Right atrium auricular region (tissue), 2 donors: ENCODE data around the gene KRT86. TPM values are rescaled to one million over a fixed set of nuclear protein-coding genes. Genes with fewer than 3 reads are reported as not detected.

Source experiments
- DNase-seq: peaks from one replicate; pipeline ENCODE4 v3.0.0-alpha.2; 2019; ENCODE audit warnings: low spot score
- H3K27ac ChIP-seq, 2 donors: fragments of 200-600 bp; sonication (generic); 1 replicate in 1 of 2; 2 replicates in 1 of 2; pipeline ENCODE4 v1.5.1; 2016 to 2019
- H3K27me3 ChIP-seq, 2 donors: fragments of 200-600 bp; sonication (generic); one replicate each; pipeline versions ENCODE4 v1.5.1 to v1.6.0; 2017 to 2019
- H3K36me3 ChIP-seq: fragments of 200-600 bp; sonication (generic); one replicate; pipeline ENCODE4 v1.5.1; 2016
- H3K4me1 ChIP-seq, 2 donors: fragments of 200-600 bp; sonication (generic); one replicate each; pipeline versions ENCODE4 v1.5.1 to v1.6.0; 2017 to 2019
- H3K4me3 ChIP-seq, 2 donors: fragments of 200-600 bp; sonication (generic); 1 replicate in 1 of 2; 2 replicates in 1 of 2; pipeline ENCODE4 v1.5.1; 2017 to 2019; ENCODE audit warnings: mild to moderate bottlenecking in 1 of 2, moderate library complexity in 1 of 2
- H3K9me3 ChIP-seq, 2 donors: fragments of 200-600 bp; sonication (generic); one replicate each; pipeline ENCODE4 v1.5.1; 2019
- total RNA-seq, 2 donors: library from RNA; depleted of rRNA; stranded (reverse); fragments of >200 nt; gene quantifications; one replicate each; pipeline ENCODE4 v1.1.0, GENCODE V29; 2016
- TF ChIP-seq, protein P1 (sequence below), 2 donors: fragments of 200-600 bp; sonication (generic); IDR thresholded peaks; one replicate each; pipeline ENCODE4 v1.5.1; 2019; ENCODE audit warnings: antibody characterized with exemption in 2 of 2

Gene KRT86
- total RNA-seq, 2 donors from 2014 or later: not detected

DNA sequence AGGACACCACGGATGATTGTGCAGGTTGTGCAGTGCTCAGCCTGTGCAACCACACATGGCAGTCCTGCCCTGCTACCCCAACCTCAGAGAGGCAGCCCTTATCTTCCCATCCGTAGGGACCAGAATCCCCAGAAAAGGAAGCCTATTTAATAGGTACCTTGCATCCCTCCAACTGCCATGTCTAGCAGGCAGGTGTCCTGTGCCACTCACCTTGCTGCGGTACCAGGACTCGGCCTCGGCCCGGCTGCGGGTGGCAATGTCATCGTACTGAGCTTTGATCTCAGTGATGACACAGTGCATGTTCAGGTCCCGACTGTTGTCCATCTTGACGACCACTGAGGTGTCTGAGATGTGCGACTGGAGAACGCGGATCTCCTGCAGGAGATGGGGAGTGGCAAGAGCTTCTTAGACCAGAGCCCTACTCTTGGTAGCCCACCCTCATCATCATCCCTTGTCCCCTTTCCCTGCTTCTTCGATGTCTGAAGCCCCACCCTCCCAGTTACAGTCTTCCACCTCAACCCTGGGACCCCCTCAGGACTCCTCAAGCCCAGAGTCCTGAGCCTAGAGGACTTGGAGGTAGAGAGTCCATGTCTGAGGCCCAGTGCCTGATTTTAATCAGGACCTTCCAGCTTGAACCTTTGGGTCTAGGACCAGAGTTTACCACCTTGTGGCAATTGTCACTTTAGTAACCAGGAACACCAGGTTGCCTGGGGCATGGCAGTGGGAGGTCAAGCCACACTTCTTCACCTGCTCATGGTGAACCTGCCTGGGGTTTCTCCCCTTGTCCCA lies 20.9 kb upstream of the KRT86 start:
- Histone ChIP-seq H3K27me3 (peaks cover 0 to 12% of the 10 kb centered on the region in 2 donors), H3K36me3 (no peaks in the 10 kb centered on the region), H3K9me3 (no peaks in the 10 kb centered on the region), H3K4me1 (peaks cover 0 to 24% of the 10 kb centered on the region in 2 donors), H3K4me3 (no peak overlapping the region), H3K27ac (no peak overlapping the region)
- TF ChIP-seq, protein P1, sequence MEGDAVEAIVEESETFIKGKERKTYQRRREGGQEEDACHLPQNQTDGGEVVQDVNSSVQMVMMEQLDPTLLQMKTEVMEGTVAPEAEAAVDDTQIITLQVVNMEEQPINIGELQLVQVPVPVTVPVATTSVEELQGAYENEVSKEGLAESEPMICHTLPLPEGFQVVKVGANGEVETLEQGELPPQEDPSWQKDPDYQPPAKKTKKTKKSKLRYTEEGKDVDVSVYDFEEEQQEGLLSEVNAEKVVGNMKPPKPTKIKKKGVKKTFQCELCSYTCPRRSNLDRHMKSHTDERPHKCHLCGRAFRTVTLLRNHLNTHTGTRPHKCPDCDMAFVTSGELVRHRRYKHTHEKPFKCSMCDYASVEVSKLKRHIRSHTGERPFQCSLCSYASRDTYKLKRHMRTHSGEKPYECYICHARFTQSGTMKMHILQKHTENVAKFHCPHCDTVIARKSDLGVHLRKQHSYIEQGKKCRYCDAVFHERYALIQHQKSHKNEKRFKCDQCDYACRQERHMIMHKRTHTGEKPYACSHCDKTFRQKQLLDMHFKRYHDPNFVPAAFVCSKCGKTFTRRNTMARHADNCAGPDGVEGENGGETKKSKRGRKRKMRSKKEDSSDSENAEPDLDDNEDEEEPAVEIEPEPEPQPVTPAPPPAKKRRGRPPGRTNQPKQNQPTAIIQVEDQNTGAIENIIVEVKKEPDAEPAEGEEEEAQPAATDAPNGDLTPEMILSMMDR (IDR thresholded peaks at IDR 0.05): no peak
- DNase-seq: no peak

DNA sequence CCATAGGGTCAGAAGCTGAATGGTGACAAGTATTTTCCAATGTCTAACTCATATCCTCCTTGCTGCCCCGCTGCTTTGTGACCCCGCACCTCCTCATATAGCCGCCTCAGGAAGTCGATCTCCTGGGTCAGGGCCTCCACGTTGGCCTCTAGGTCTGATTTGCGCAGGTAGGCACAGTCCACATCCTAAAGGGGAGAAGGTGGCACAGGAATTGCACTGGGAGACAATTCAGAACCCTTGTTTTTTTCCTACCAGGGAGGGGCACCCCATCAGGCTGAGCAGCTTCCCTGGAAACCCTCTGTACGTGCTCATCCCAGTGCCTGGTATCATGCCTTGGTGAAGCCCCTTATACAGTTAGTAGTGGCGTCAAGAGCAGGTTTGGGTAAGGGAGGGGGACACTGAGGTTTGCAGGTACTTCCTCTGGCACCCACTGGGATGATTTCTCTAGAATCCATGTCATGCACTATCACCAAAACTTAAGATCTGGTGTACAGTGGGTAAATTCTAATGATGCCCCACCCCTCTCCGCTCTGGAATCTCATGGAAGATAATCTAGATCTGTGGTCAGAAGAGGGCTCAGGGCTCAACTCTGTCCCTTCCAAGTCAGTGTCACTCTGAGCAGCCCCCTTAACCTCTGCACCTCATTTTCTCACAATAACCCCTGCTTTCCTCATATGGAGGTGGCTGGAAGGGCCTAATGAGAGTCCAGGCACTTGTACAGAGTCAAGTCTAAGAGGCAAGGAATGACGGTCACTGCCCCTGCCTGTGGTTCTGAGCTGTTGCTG lies 20.1 kb upstream of the KRT86 start:
- Histone ChIP-seq H3K27me3 (peaks cover 0 to 14% of the 10 kb centered on the region in 2 donors), H3K4me1 (peaks cover 0 to 21% of the 10 kb centered on the region in 2 donors), H3K9me3 (no peaks in the 10 kb centered on the region), H3K27ac (no peak overlapping the region), H3K4me3 (no peak overlapping the region), H3K36me3 (no peaks in the 10 kb centered on the region)
- TF ChIP-seq, protein P1 (IDR thresholded peaks at IDR 0.05): no peak
- DNase-seq: no peak

DNA sequence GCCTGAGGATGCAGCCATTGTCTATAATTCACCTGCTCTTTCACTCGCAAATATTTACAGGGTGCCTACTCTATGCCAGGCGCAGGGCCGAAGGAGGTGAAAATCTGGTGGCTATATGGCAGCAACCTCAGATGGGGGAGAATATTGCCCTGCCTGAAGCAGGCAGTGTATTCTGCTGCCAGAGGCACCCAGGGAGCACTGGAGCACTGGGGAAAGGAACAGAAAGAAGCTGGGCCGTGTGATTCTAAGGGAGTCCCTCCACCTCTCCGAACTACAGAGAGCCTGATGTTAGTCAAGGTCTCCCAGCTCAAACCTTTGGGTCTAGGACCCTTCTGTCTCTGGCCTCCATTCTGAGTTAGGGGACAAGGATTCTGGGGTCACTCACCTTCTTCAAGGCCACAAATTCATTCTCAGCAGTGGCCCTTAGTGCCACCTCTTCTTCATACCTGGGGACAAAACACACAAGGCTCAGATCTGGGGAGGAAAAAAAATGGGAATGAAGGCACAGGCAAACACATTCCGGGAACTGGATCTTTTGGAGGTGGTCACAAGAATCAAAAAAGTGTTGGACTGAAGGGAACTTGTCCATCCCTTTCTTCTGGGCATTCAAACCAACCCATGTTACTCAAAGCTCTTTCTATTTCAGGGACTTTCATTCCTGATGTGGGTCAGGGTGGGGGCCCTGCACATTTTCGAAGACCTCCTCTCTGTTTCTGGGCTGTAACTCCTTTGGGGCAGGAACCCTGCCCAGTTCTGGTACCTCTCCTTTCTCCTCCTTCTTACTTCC lies 19.3 kb upstream of the KRT86 start:
- no peak for DNase-seq
- H3K4me3 ChIP-seq: no peak overlapping the region
- TF ChIP-seq, protein P1 (IDR thresholded peaks at IDR 0.05): no peak
- H3K4me1 ChIP-seq: peaks cover 0 to 13% of the 10 kb centered on the region in 2 donors
- no peaks in the 10 kb centered on the region for H3K36me3 ChIP-seq
- H3K27me3 ChIP-seq: peaks cover 0 to 14% of the 10 kb centered on the region in 2 donors
- no peak overlapping the region for H3K27ac ChIP-seq
- no peaks in the 10 kb centered on the region for H3K9me3 ChIP-seq

DNA sequence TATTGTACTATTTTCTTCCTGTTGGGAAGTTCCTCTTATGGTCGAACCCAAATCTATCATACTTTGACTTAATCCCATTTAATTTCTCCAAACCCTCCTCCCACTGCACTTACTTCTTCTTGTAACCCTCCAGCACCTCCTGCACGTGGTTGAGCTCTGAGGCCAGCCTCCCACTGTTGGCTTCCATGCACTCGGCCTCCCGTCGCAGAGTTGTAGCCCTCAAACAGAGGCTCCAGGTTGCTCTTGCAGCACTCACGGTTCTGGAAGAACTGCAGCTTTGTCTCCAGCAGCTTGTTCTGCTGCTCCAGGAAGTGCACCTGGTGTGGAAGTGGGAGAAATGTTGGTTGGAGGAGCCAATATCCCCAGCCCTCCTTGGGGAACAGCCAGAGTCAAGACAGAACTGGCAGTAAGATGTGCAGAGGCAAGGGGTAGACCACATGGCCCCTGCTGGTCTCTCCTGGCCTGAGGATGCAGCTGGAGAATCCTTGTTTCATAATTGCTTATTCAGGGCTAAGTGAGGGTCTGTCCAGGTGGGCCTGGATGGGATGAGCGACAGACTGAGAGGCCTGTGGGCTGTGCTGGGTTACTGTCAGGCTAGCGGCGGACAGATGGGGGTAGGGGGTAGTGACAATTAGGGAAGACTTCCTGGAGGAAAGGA lies 18.4 kb upstream of the KRT86 start:
- no peak overlapping the region for H3K27ac ChIP-seq
- DNase-seq: no peak
- H3K9me3 ChIP-seq: no peaks in the 10 kb centered on the region
- peaks cover 0 to 8% of the 10 kb centered on the region in 2 donors for H3K4me1 ChIP-seq
- TF ChIP-seq, protein P1 (IDR thresholded peaks at IDR 0.05): no peak
- H3K27me3 ChIP-seq: peaks cover 0 to 14% of the 10 kb centered on the region in 2 donors
- H3K4me3 ChIP-seq: no peak overlapping the region
- no peaks in the 10 kb centered on the region for H3K36me3 ChIP-seq

DNA sequence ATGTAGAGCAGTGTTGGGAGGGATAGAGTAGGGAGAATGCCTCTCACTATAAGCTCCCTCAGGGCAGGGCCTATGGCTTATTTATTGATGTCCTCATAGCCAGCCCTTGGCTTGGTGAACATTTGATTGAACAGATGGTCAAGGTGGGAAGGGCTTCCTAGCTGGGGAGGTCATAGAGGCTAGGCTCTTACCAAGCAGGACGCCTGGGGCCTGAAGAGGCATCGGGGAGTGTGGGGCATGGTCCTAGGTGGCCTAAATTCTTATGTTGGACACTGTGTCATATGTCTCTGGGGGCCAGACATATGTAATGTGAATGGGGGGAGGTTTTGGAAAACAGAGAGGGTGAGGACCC lies 17.9 kb upstream of the KRT86 start:
- peaks cover 0 to 14% of the 10 kb centered on the region in 2 donors for H3K27me3 ChIP-seq
- no peak for DNase-seq
- H3K4me1 ChIP-seq: peaks cover 0 to 8% of the 10 kb centered on the region in 2 donors

More for the DNA sequence above, 17.9 kb upstream of the KRT86 start:
- Histone ChIP-seq H3K9me3 (no peaks in the 10 kb centered on the region), H3K4me3 (no peak overlapping the region), H3K36me3 (no peaks in the 10 kb centered on the region), H3K27ac (no peak overlapping the region)
- TF ChIP-seq, protein P1 (IDR thresholded peaks at IDR 0.05): no peak
